Muscle layer of colon (tissue), 2 donors: ENCODE data around the gene KRTAP4-6.
"Not testable (repeated sequence)": the region's sequence is repeated elsewhere in the genome, so short reads cannot be mapped to it uniquely, and the experiment has no call there.

Experiments
- H3K27ac ChIP-seq: one replicate; pipeline ENCODE4 v1.7.0; 2013; ENCODE audit warnings: low read depth, mild to moderate bottlenecking, low read length, moderate library complexity
- H3K27me3 ChIP-seq, 2 donors: one replicate each; pipeline ENCODE4 v1.7.0; 2013; ENCODE audit warnings: low read length in 2 of 2, mild to moderate bottlenecking in 2 of 2; ENCODE audit not compliant: insufficient read depth in 2 of 2, control insufficient read depth in 1 of 2
- H3K36me3 ChIP-seq: one replicate; pipeline ENCODE4 v1.7.0; 2013; ENCODE audit warnings: mild to moderate bottlenecking, low read length; ENCODE audit not compliant: insufficient read depth
- H3K4me1 ChIP-seq: one replicate; pipeline ENCODE4 v1.7.0; 2013; ENCODE audit warnings: mild to moderate bottlenecking, low read length; ENCODE audit not compliant: insufficient read depth
- H3K4me3 ChIP-seq, 2 donors: one replicate each; pipeline ENCODE4 v1.7.0; 2013; ENCODE audit warnings: low read length in 2 of 2, low read depth in 1 of 2, mild to moderate bottlenecking in 1 of 2, moderate library complexity in 1 of 2
- H3K9ac ChIP-seq: one replicate; pipeline ENCODE4 v1.7.0; 2013; ENCODE audit warnings: low read length
- H3K9me3 ChIP-seq: one replicate; pipeline ENCODE4 v1.7.0; 2013; ENCODE audit warnings: mild to moderate bottlenecking, low read length
- donor health status: abdominal sarcoma.
- donor health status: Adenocarcinoma of cecum.

Gene KRTAP4-6

DNA sequence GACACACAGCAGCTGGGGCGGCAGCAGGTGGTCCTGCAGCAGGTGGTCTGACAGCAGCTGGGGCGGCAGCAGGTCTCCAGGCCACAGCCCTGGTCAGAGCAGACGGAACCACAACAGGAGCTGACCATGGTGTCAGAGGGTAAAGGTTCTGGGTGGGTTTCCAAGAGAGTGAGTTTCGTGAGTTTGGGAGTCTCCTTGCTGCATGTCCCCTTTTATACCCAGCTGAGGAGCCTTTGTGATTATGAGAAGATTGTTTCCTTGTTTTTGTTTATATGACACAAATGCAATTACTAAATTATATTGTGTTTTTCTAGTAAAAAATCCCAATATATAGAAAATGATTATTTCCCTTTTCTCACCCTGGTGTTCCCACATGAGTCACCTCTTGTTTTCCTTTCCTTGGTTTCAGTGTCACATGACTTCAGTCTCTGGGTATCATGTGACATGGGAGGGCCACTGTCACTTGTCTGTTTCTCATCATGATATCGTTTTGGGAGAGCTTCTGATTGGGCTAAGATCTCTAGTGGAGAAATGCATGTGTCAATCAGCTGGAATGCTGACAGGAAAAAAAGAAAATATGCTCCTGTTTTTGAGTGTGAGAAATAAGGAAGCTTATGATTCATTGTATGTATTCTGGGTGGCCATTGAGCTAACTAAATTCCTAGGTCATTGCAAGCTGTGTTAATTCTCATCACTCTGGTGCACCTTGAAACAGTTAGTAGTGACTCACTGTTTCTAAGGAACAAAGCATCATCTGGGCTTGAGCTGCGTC lies at the start of gene KRTAP4-6:
Gene KRTAP4-6 (minus strand): TSS at position 185 of the 772 bp plus-strand sequence. CDS start 57 bp downstream, at position 128.
- Histone ChIP-seq H3K4me3 (no peak within 1 kb of the TSS), H3K27ac (no peak within 1 kb of the TSS), H3K4me1 (no peaks in the 10 kb centered on the region), H3K36me3 (no peaks in the 10 kb centered on the region), H3K9me3 (no peaks in the 10 kb centered on the region), H3K9ac (no peak within 1 kb of the TSS), H3K27me3 (no peaks in the 10 kb centered on the region)

DNA sequence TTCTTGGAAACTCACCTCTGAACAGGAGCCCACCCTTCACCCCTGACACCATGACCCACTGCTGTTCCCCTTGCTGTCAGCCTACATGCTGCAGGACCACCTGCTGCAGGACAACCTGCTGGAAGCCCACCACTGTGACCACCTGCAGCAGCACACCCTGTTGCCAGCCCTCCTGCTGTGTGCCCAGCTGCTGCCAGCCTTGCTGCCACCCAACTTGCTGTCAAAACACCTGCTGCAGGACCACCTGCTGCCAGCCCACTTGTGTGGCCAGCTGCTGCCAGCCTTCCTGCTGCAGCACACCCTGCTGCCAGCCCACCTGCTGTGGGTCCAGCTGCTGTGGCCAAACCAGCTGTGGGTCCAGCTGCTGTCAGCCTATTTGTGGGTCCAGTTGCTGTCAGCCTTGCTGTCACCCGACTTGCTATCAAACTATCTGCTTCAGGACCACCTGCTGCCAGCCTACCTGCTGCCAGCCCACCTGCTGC lies 49.5 kb upstream of the KRTAP4-6 start, which contains the start of gene KRTAP9-1:
Gene KRTAP9-1 (plus strand): TSS at position 51 of the 482 bp plus-strand sequence. CDS start 0 bp downstream, at position 51.
- H3K36me3 ChIP-seq, H3K9me3 ChIP-seq, H3K9ac ChIP-seq, H3K27me3 ChIP-seq, H3K4me1 ChIP-seq, H3K4me3 ChIP-seq, H3K27ac ChIP-seq: not testable (repeated sequence)

DNA sequence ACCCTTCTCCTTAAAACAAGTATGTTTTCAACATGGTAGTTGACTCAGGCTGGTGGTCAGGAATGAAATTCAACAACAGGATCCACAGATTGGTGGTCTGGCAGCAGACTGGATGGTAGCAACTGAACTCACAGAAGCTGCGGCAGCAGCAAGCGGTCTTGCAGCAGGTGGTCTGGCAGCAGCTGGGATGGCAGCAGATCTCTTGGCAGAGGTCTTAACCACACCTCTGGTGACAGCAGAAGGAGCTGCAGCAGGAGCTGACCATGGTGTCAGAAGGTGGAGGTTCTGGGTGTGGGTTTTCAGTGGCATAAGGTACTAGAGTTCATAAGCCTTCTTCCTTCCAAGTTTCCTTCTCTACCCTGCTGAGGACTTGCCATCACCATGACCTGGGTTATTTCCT lies 46.5 kb upstream of the KRTAP4-6 start:
- peaks cover 0 to 4% of the 10 kb centered on the region in 2 donors for H3K27me3 ChIP-seq
- H3K4me3 ChIP-seq: no peak overlapping the region
- no peak overlapping the region for H3K9ac ChIP-seq
- H3K9me3 ChIP-seq: no peaks in the 10 kb centered on the region
- H3K4me1 ChIP-seq: no peaks in the 10 kb centered on the region
- H3K27ac ChIP-seq: no peak overlapping the region
- no peaks in the 10 kb centered on the region for H3K36me3 ChIP-seq

DNA sequence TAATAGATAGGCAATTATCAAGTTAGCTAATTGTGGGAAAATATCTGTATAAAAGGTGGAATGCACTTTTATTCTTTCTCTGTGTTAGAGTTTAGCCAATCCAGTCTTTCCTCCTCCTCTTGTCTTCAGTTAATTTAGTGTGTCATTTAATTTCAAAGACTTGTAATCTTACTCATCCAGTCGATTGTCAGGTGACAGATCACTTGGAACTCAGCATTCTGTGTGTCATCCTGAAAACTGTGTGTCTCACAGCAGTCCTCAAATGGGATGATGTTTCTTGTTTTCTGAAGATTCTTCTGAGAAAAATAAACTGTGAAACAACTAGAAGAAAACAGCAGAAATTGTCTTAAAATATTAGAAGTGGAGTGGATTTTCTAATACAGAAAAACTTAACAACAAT lies 44.7 kb upstream of the KRTAP4-6 start:
- Histone ChIP-seq H3K27me3 (peaks cover 0 to 1% of the 10 kb centered on the region in 2 donors), H3K4me1 (no peaks in the 10 kb centered on the region), H3K36me3 (no peaks in the 10 kb centered on the region), H3K9me3 (no peaks in the 10 kb centered on the region), H3K27ac (no peak overlapping the region), H3K9ac (no peak overlapping the region), H3K4me3 (no peak overlapping the region)

DNA sequence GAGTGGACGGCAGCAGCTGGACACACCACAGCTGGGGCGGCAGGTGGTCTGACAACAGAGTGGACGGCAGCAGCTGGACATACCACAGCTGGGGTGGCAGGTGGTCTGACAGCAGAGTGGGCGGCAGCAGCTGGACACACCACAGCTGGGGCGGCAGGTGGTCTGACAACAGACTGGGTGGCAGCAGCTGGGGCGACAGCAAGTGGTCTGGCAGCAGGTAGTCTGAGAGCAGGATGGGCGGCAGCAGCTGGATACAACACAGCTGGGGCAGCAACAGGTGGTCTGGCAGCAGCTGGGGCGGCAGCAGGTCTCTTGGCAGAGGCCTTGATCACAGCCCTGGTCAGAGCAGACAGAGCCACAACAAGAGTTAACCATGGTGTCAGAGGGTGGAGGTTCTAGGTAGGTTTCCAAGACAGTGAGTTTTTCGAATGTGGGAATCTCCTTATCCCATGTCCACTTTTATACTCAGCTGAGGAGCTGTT lies 44.2 kb upstream of the KRTAP4-6 start, which contains the start of gene KRTAP4-1:
Gene KRTAP4-1 (minus strand): TSS at position 432 of the 482 bp plus-strand sequence. CDS start 57 bp downstream, at position 375.
- H3K9ac ChIP-seq: no peak within 1 kb of the TSS
- no peaks in the 10 kb centered on the region for H3K27me3 ChIP-seq
- H3K27ac ChIP-seq: no peak within 1 kb of the TSS
- no peaks in the 10 kb centered on the region for H3K9me3 ChIP-seq
- H3K36me3 ChIP-seq: no peaks in the 10 kb centered on the region
- H3K4me3 ChIP-seq: no peak within 1 kb of the TSS
- H3K4me1 ChIP-seq: no peaks in the 10 kb centered on the region

DNA sequence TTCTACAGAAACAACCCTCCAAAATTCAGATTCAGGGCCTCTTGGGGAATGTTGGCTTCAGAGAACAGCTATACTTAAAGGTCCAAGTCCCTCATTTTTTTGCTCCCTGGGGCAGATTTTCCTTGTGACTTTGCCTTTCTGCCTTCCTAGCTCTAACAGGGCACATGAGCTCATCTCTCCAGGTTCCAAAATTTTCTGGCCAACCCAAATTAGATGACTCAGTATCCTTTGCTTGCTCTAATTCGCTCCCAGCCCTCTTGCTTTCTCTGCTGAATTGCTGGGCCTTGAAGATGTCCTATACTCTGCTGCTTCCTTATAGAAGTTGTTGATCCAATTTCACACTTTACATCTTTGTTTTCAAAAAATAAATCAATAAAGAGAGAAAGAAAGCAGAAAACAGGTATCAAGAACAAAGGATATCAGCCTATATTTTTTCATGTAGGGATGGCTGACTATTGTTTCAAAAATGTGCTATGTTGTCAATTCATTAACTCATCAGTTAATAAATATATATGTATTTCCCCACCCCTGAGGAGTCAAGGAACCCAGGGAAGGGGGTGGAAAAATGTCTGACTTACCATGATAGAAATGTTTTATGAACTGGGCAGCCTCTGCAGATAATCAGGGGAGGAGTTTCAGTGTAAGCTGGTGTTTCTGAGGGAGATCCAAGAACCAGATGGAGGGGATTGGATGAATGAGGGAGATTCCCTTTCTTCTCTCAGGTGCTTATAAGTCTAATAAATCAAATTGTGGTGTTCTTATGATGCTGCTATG lies 38.7 kb upstream of the KRTAP4-6 start:
- Histone ChIP-seq H3K9ac (no peak overlapping the region), H3K27me3 (no peaks in the 10 kb centered on the region)

DNA sequence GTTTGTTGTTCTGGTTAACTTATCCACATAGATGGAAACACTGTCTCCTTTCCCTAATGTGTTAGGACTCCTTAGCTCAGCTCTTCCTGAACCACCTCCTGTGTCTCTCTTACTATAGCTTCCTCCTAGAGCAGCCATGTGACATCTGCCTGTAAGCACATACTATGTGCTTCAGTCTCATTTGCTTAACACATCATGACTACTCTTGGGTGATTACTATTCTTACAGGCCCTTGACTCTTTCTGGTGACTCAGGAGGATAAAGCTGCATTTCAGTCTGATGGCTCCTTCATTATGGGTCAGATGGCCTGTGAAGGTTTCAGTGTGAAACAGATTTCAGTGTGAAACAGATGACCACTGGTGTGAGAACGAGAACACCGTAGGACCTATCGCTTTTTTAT lies 38.0 kb upstream of the KRTAP4-6 start:
- Histone ChIP-seq H3K9me3 (no peaks in the 10 kb centered on the region), H3K27ac (no peak overlapping the region), H3K9ac (no peak overlapping the region), H3K27me3 (no peaks in the 10 kb centered on the region), H3K4me1 (no peaks in the 10 kb centered on the region), H3K4me3 (no peak overlapping the region), H3K36me3 (no peaks in the 10 kb centered on the region)

More for the DNA sequence above, 38.7 kb upstream of the KRTAP4-6 start:
- Histone ChIP-seq H3K36me3 (no peaks in the 10 kb centered on the region), H3K4me1 (no peaks in the 10 kb centered on the region), H3K4me3 (no peak overlapping the region), H3K27ac (no peak overlapping the region), H3K9me3 (no peaks in the 10 kb centered on the region)

DNA sequence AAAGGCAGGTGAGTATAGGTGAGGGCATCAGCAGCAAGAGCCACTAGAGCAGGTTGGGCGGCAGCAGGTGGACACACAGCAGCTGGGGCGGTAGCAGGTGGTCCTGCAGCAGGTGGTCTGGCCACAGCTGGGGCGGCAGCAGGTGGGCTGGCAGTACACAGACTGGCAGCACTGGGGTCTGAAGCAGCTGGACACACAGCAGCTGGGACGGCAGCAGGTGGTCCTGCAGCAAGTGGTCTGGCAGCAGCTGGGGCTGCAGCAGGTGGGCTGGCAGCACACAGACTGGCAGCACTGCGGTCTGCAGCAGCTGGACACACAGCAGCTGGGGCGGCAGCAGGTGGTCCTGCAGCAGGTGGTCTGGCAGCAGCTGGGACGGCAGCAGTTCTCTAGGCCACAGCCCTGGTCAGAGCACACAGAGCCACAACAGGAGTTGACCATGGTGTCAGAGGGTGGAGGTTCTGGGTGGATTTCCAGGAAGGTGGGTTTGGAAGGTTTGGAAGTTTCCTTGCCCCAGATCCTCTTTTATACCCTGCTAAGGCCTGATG lies 37.5 kb upstream of the KRTAP4-6 start, which contains the start of gene KRTAP4-2:
Gene KRTAP4-2 (minus strand): TSS at position 495 of the 545 bp plus-strand sequence. CDS start 57 bp downstream, at position 438.
- Histone ChIP-seq H3K4me1 (no peaks in the 10 kb centered on the region), H3K27ac (no peak within 1 kb of the TSS), H3K9ac (no peak within 1 kb of the TSS), H3K4me3 (no peak within 1 kb of the TSS), H3K27me3 (no peaks in the 10 kb centered on the region), H3K9me3 (no peaks in the 10 kb centered on the region), H3K36me3 (no peaks in the 10 kb centered on the region)

DNA sequence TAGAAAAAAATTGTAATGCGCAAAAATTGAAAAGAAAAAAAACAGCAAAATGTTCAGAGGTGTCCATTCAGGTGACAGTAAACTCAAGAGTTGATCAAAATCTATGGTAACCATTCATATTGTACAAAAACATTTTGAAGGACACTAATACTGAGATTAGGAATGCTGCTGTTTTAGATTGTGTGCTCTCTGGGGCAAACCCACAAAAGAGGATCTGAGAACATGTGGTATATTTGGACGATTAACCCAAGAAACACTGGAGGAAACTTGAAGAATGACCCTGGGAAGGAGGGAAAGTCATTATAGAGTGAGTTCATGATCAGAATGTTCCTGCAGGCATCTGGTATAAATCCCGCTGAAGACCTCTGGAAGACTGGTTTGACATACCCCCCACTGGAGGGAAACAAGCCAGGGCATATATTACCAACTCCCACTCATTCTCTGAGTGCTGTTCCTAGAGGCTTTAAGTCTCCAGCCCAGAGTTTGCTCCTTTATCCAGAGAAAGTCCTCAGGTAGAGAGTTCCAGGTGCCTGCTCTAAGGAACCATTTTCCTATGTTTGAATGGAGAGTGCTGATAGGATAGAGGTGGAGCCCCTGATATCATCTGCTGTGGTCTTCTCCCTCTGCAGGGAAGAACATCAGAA lies 36.5 kb upstream of the KRTAP4-6 start:
- Histone ChIP-seq H3K27me3 (no peaks in the 10 kb centered on the region), H3K4me1 (no peaks in the 10 kb centered on the region), H3K4me3 (no peak overlapping the region), H3K9ac (no peak overlapping the region), H3K9me3 (no peaks in the 10 kb centered on the region), H3K27ac (no peak overlapping the region), H3K36me3 (no peaks in the 10 kb centered on the region)

DNA sequence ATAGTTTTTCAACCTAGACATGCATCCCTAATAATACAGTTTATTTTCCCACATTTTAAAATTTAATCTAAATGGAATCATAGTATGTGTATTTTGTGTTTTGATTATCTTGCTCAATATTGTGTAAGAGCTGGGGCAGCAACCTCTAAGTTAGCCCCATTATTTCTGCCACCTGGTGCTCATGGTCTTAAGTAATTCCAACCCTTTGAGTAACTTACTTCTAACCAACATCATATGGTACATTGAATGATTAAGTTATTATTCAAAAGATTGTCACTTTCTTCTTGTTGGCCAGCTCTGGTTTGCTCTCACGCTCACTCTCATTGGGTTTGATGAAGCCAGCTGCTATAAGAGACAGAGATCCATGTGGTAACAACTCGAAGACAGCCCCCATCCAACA lies 31.5 kb upstream of the KRTAP4-6 start:
- H3K9me3 ChIP-seq: no peaks in the 10 kb centered on the region
- H3K4me3 ChIP-seq: no peak overlapping the region

DNA sequence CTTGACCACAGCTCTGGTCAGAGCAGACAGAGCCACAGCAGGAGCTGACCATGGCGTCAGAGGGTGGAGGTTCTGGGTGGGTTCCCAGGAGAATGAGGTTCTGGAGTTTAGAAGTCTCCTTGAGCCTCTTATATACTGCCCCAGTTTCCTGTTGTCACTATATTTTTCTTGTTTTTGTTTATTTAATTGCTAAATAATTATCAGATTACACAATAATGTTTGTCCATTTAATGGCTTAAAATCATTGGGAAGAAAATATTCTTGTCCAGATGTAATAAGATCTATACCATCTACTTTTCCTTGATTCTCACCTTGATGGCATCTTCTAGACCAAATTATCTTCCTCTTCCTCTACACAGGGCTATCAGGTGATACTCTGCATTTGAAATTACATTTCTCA lies 27.8 kb upstream of the KRTAP4-6 start, which contains the start of gene KRTAP4-3:
Gene KRTAP4-3 (minus strand): TSS at position 101 of the 400 bp plus-strand sequence. CDS start 49 bp downstream, at position 52.
- H3K27me3 ChIP-seq: no peaks in the 10 kb centered on the region
- H3K9me3 ChIP-seq: no peaks in the 10 kb centered on the region
- no peak within 1 kb of the TSS for H3K4me3 ChIP-seq
- H3K36me3 ChIP-seq: no peaks in the 10 kb centered on the region
- H3K27ac ChIP-seq: no peak within 1 kb of the TSS
- no peak within 1 kb of the TSS for H3K9ac ChIP-seq
- no peaks in the 10 kb centered on the region for H3K4me1 ChIP-seq

More for the DNA sequence above, 31.5 kb upstream of the KRTAP4-6 start:
- Histone ChIP-seq H3K27ac (no peak overlapping the region), H3K27me3 (no peaks in the 10 kb centered on the region), H3K36me3 (no peaks in the 10 kb centered on the region), H3K4me1 (no peaks in the 10 kb centered on the region), H3K9ac (no peak overlapping the region)
